Endothelial cell (in vitro differentiated cells): ENCODE measurements around the gene MCFD2. TPM values are rescaled to one million over a fixed set of nuclear protein-coding genes. Genes with fewer than 3 reads are reported as not detected.

Experiments
- DNase-seq: peaks from one replicate; pipeline ENCODE4 v3.0.0; 2021; ENCODE audit warnings: low spot score
- H3K27ac Mint-ChIP-seq: one replicate; pipeline ENCODE4 v1.8.0; 2021; ENCODE audit warnings: mixed read lengths, inconsistent platforms; ENCODE audit not compliant: unreplicated experiment
- H3K27me3 Mint-ChIP-seq: one replicate; pipeline ENCODE4 v1.8.0; 2021; ENCODE audit warnings: mild to moderate bottlenecking, moderate library complexity, mixed read lengths, inconsistent platforms; ENCODE audit not compliant: unreplicated experiment
- H3K36me3 Mint-ChIP-seq: one replicate; pipeline ENCODE4 v1.8.0; 2021; ENCODE audit warnings: mild to moderate bottlenecking, low read depth, mixed read lengths, inconsistent platforms; ENCODE audit not compliant: unreplicated experiment
- H3K4me1 Mint-ChIP-seq: one replicate; pipeline ENCODE4 v1.8.0; 2021; ENCODE audit warnings: mild to moderate bottlenecking, mixed read lengths, inconsistent platforms; ENCODE audit not compliant: unreplicated experiment
- H3K4me3 Mint-ChIP-seq: one replicate; pipeline ENCODE4 v1.8.0; 2021; ENCODE audit warnings: mild to moderate bottlenecking, mixed read lengths, inconsistent platforms; ENCODE audit not compliant: unreplicated experiment
- H3K9me3 Mint-ChIP-seq: one replicate; pipeline ENCODE4 v1.8.0; 2021; ENCODE audit warnings: mixed read lengths, inconsistent platforms; ENCODE audit not compliant: unreplicated experiment
- CTCF ChIP-seq: fragments of 200-600 bp; sonication (generic); IDR thresholded peaks from one replicate; pipeline ENCODE4 v1.5.0; 2021; ENCODE audit warnings: antibody characterized with exemption; ENCODE audit not compliant: unreplicated experiment
- total RNA-seq: library from RNA; stranded (reverse); fragmentation: NEBNext Ultra II Directional; extraction: Animal tissue kit (Norgen Biotek cat#: 25700); gene quantifications from one replicate; pipeline ENCODE4 v1.2.1, GENCODE V29; 2021; ENCODE audit not compliant: unreplicated experiment

Gene MCFD2
- total RNA-seq, 1 donor from 2014 or later: 121 TPM

- Mint-ChIP-seq H3K27me3 (peaks cover 5% of the 10 kb centered on the region), H3K27ac (no peak overlapping the region), H3K36me3 (no peaks in the 10 kb centered on the region), H3K4me1 (peaks cover 6% of the 10 kb centered on the region), H3K9me3 (no peaks in the 10 kb centered on the region), H3K4me3 (no peak overlapping the region)
- no peak for TF ChIP-seq CTCF
- no peak for DNase-seq
These were observed 22.2 kb downstream of the MCFD2 start for GRCh38 chr2:46893269-46893939.

- Mint-ChIP-seq H3K27me3 (peaks cover 5% of the 10 kb centered on the region), H3K4me3 (no peak overlapping the region), H3K9me3 (no peaks in the 10 kb centered on the region), H3K4me1 (no peaks in the 10 kb centered on the region), H3K27ac (no peak overlapping the region), H3K36me3 (no peaks in the 10 kb centered on the region)
- no peak for TF ChIP-seq CTCF
- no peak for DNase-seq
These were observed 23.6 kb downstream of the MCFD2 start for GRCh38 chr2:46891956-46892553.

GRCh38 chr2:46888421-46888952, 27.1 kb downstream of the MCFD2 start:
- Mint-ChIP-seq H3K4me1 (no peaks in the 10 kb centered on the region), H3K4me3 (no peak overlapping the region), H3K27me3 (peaks cover 3% of the 10 kb centered on the region), H3K27ac (no peak overlapping the region), H3K36me3 (no peaks in the 10 kb centered on the region), H3K9me3 (no peaks in the 10 kb centered on the region)
- no peak for DNase-seq
- no peak for TF ChIP-seq CTCF

GRCh38 chr2:46887028-46887885, 28.3 kb downstream of the MCFD2 start:
- no peaks in the 10 kb centered on the region for H3K4me1 Mint-ChIP-seq
- H3K9me3 Mint-ChIP-seq: no peaks in the 10 kb centered on the region
- DNase-seq: no peak
- H3K36me3 Mint-ChIP-seq: no peaks in the 10 kb centered on the region
- no peak for TF ChIP-seq CTCF
- no peak overlapping the region for H3K4me3 Mint-ChIP-seq
- H3K27me3 Mint-ChIP-seq: peaks cover 1% of the 10 kb centered on the region
- H3K27ac Mint-ChIP-seq: no peak overlapping the region
